ENCODE data around the gene DNAH10.

Gene DNAH10

GRCh38 chr12:123890536-123890902 lies 128.4 kb downstream of the DNAH10 start:
- Histone ChIP-seq H3K9ac (ENCODE audit: low read length) (no peak overlapping the region), H3K27ac (ENCODE audit: low read depth, low read length) (no peak overlapping the region), H3K4me2 (ENCODE audit: low read depth, low read length, poor library complexity, severe bottlenecking) (no peak overlapping the region), H3F3A (ENCODE audit: insufficient read depth) (no peaks in the 10 kb centered on the region), H3K9me3 (ENCODE audit: insufficient read depth, low read length) (no peaks in the 10 kb centered on the region), H3K36me3 (ENCODE audit: low read length) (no peaks in the 10 kb centered on the region), H3K27me3 (ENCODE audit: low read length) (no peaks in the 10 kb centered on the region), H3K9me2 (replicated peaks; ENCODE audit: insufficient read depth, low read length) (no peaks in the 10 kb centered on the region), H3K4me3 (ENCODE audit: insufficient read depth, low read length, poor library complexity, severe bottlenecking) (no peak overlapping the region), H2AFZ (ENCODE audit: low read depth, low read length, severe bottlenecking) (no peak overlapping the region), H4K20me1 (ENCODE audit: low read depth, low read length) (no peaks in the 10 kb centered on the region), H3K79me2 (ENCODE audit: insufficient read depth, low read length) (no peaks in the 10 kb centered on the region)
- TF ChIP-seq CTCF (IDR thresholded peaks at IDR 0.05; ENCODE audit: insufficient read depth, low read length, poor library complexity, severe bottlenecking) (no peak), EZH2phosphoT487 (conservative IDR thresholded peaks at IDR 0.05; ENCODE audit: low read length) (no peak)

GRCh38 chr12:123891011-123891410 lies 128.9 kb downstream of the DNAH10 start:
- no peak overlapping the region for H3K27ac ChIP-seq (ENCODE audit: low read depth, low read length)
- H3K27me3 ChIP-seq (ENCODE audit: low read length), result no peaks in the 10 kb centered on the region
- no peak overlapping the region for H2AFZ ChIP-seq (ENCODE audit: low read depth, low read length, severe bottlenecking)
- H3K9me2 ChIP-seq (replicated peaks; ENCODE audit: insufficient read depth, low read length), result no peaks in the 10 kb centered on the region
- H3K9me3 ChIP-seq (ENCODE audit: insufficient read depth, low read length), result no peaks in the 10 kb centered on the region
- TF ChIP-seq CTCF (IDR thresholded peaks at IDR 0.05; ENCODE audit: insufficient read depth, low read length, poor library complexity, severe bottlenecking) (no peak), EZH2phosphoT487 (conservative IDR thresholded peaks at IDR 0.05; ENCODE audit: low read length) (no peak)
- H3K4me3 ChIP-seq (ENCODE audit: insufficient read depth, low read length, poor library complexity, severe bottlenecking), result no peak overlapping the region
- H3K79me2 ChIP-seq (ENCODE audit: insufficient read depth, low read length), result no peaks in the 10 kb centered on the region
- no peak overlapping the region for H3K4me2 ChIP-seq (ENCODE audit: low read depth, low read length, poor library complexity, severe bottlenecking)
- no peak overlapping the region for H3K9ac ChIP-seq (ENCODE audit: low read length)
- no peaks in the 10 kb centered on the region for H3K36me3 ChIP-seq (ENCODE audit: low read length)
- no peaks in the 10 kb centered on the region for H4K20me1 ChIP-seq (ENCODE audit: low read depth, low read length)
- H3F3A ChIP-seq (ENCODE audit: insufficient read depth), result no peaks in the 10 kb centered on the region

GRCh38 chr12:123891516-123892179 lies 129.5 kb downstream of the DNAH10 start:
- TF ChIP-seq EZH2phosphoT487 (conservative IDR thresholded peaks at IDR 0.05; ENCODE audit: low read length) (no peak), CTCF (IDR thresholded peaks at IDR 0.05; ENCODE audit: insufficient read depth, low read length, poor library complexity, severe bottlenecking) (no peak)
- Histone ChIP-seq H3K79me2 (ENCODE audit: insufficient read depth, low read length) (no peaks in the 10 kb centered on the region), H4K20me1 (ENCODE audit: low read depth, low read length) (no peaks in the 10 kb centered on the region), H3K4me2 (ENCODE audit: low read depth, low read length, poor library complexity, severe bottlenecking) (no peak overlapping the region), H3K9me3 (ENCODE audit: insufficient read depth, low read length) (no peaks in the 10 kb centered on the region), H3K36me3 (ENCODE audit: low read length) (no peaks in the 10 kb centered on the region), H3K27ac (ENCODE audit: low read depth, low read length) (no peak overlapping the region), H3K27me3 (ENCODE audit: low read length) (no peaks in the 10 kb centered on the region), H3K9ac (ENCODE audit: low read length) (no peak overlapping the region), H2AFZ (ENCODE audit: low read depth, low read length, severe bottlenecking) (no peak overlapping the region), H3F3A (ENCODE audit: insufficient read depth) (no peaks in the 10 kb centered on the region), H3K4me3 (ENCODE audit: insufficient read depth, low read length, poor library complexity, severe bottlenecking) (no peak overlapping the region), H3K9me2 (replicated peaks; ENCODE audit: insufficient read depth, low read length) (no peaks in the 10 kb centered on the region)

Measured in SU-DHL-6 (cell line).